Astrocyte (in vitro differentiated cells and primary cell): ENCODE measurements around the gene R3HDML.

Experiments
- CTCF ChIP-seq: IDR thresholded peaks from 2 replicates; pipeline ENCODE4 v1.5.1; 2011; ENCODE audit warnings: low read depth, mild to moderate bottlenecking, inconsistent platforms, low read length, moderate library complexity; ENCODE audit not compliant: insufficient read depth
- EZH2 ChIP-seq: IDR thresholded peaks from 2 replicates; pipeline ENCODE4 v1.6.1; 2012; ENCODE audit warnings: mild to moderate bottlenecking, low read length, inconsistent platforms; ENCODE audit not compliant: insufficient read depth

- TF ChIP-seq CTCF (no peak), EZH2 (no peak)
Observed at GRCh38 chr20:44291754-44292153, 45.1 kb upstream of the R3HDML start.
